K562 (cell line): ENCODE data around the gene KCNK10.

ENCODE experiments used
- ATF7 ChIP-seq: fragments of 450-650 bp; IDR thresholded peaks from 2 replicates; pipeline ENCODE4 v1.7.1; 2014; ENCODE audit warnings: mild to moderate bottlenecking, moderate library complexity
- BRF2 ChIP-seq: IDR thresholded peaks from 3 replicates; pipeline ENCODE4 v1.6.1; 2011; ENCODE audit warnings: borderline replicate concordance, mild to moderate bottlenecking; ENCODE audit not compliant: insufficient read length, insufficient read depth
- E2F6 ChIP-seq, 2 experiments: IDR thresholded peaks; 2 replicates each; pipeline ENCODE4 v1.6.1; 2011; ENCODE audit warnings: borderline replicate concordance in 1 of 2, control low read depth in 1 of 2, low read depth in 1 of 2, low read length in 1 of 2, mild to moderate bottlenecking in 1 of 2, mixed read lengths in 1 of 2, moderate library complexity in 1 of 2; ENCODE audit not compliant: insufficient read depth in 1 of 2, insufficient read length in 1 of 2, poor library complexity in 1 of 2, severe bottlenecking in 1 of 2; ENCODE audit errors: extremely low read depth in 1 of 2
- HNRNPL ChIP-seq: fragments of 200-400 bp; formaldehyde crosslinking; IDR thresholded peaks from 2 replicates; pipeline ENCODE4 v1.6.1; 2017; ENCODE audit warnings: low read depth, mild to moderate bottlenecking, low read length
- POLR2A ChIP-seq: fragments of 450-650 bp; conservative IDR thresholded peaks from 2 replicates; pipeline ENCODE4 v1.6.1; 2016
- PRMT5 ChIP-seq: sonication (generic); formaldehyde crosslinking; IDR thresholded peaks from 2 replicates; pipeline ENCODE4 v1.5.0; 2020; ENCODE audit warnings: missing genetic modification reagents
- SMARCA4 ChIP-seq: fragments of 450-650 bp; IDR thresholded peaks from 2 replicates; pipeline ENCODE4 v1.6.1; 2016
- TEAD4 ChIP-seq, 2 experiments: sonication (generic) in 1 of 2; formaldehyde crosslinking in 1 of 2; IDR thresholded peaks; 2 replicates each; pipeline versions ENCODE4 v1.6.1 to v1.8.0; 2012 to 2022; ENCODE audit warnings: borderline replicate concordance in 1 of 2, inconsistent platforms in 1 of 2, low read length in 1 of 2, mild to moderate bottlenecking in 1 of 2, missing genetic modification reagents in 1 of 2
- ZFP36 ChIP-seq: fragments of 150-350 bp; IDR thresholded peaks from 2 replicates; pipeline ENCODE4 v1.6.1; 2018; ENCODE audit warnings: low read length, low read depth; ENCODE audit not compliant: partially characterized antibody
- ZKSCAN1 ChIP-seq: fragments of 150-350 bp; IDR thresholded peaks from 2 replicates; pipeline ENCODE4 v1.6.1; 2016; ENCODE audit warnings: low read depth, low read length
- ZNF318 ChIP-seq, 2 experiments: fragments of 450-650 bp; IDR thresholded peaks; 2 replicates each; pipeline ENCODE4 v1.6.1; 2016; ENCODE audit warnings: mild to moderate bottlenecking in 2 of 2, borderline replicate concordance in 1 of 2, low read depth in 1 of 2, moderate library complexity in 1 of 2
- TF ChIP-seq, protein P1 (sequence below), 2 experiments: IDR thresholded peaks; 2 replicates each; pipeline ENCODE4 v1.6.1; 2012; ENCODE audit warnings: improper control_type of control experiment in 2 of 2, low read depth in 2 of 2, low read length in 2 of 2, borderline replicate concordance in 1 of 2

DNA sequence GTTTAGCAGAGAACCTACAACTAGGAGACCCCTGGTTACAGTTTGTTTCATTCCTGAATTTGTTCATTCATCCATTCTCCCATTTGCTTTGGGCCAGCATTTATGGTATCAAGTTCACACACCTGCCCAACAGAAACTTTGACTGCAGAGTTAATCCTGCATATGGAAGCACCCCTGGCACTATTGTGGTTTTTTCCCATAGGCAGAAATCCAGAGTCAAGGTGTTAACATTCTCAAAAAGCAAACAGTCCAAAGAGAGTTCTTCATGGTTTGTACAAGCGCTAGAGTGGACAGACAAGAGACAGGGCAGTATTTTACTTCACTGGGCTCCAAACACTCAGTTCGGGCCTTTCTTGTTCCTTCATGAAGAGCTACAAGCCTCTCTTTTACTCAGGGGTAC lies 51.9 kb downstream of the KCNK10 start:
- no peak for TF ChIP-seq ZFP36
- no peak for TF ChIP-seq ZNF318 (IDR thresholded peaks at IDR 0.05; ENCODE audit: borderline replicate concordance in 1 of 2, low read depth in 1 of 2)
- TF ChIP-seq POLR2A: no peak
- TF ChIP-seq PRMT5 (CRISPR knock-in tag): no peak
- no peak for TF ChIP-seq TEAD4 (IDR thresholded peaks at IDR 0.05; ENCODE audit: low read length)
- no peak for TF ChIP-seq TEAD4 (CRISPR knock-in tag; IDR thresholded peaks at IDR 0.05; ENCODE audit: borderline replicate concordance)
- TF ChIP-seq, protein P1, sequence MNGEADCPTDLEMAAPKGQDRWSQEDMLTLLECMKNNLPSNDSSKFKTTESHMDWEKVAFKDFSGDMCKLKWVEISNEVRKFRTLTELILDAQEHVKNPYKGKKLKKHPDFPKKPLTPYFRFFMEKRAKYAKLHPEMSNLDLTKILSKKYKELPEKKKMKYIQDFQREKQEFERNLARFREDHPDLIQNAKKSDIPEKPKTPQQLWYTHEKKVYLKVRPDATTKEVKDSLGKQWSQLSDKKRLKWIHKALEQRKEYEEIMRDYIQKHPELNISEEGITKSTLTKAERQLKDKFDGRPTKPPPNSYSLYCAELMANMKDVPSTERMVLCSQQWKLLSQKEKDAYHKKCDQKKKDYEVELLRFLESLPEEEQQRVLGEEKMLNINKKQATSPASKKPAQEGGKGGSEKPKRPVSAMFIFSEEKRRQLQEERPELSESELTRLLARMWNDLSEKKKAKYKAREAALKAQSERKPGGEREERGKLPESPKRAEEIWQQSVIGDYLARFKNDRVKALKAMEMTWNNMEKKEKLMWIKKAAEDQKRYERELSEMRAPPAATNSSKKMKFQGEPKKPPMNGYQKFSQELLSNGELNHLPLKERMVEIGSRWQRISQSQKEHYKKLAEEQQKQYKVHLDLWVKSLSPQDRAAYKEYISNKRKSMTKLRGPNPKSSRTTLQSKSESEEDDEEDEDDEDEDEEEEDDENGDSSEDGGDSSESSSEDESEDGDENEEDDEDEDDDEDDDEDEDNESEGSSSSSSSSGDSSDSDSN (IDR thresholded peaks at IDR 0.05; ENCODE audit: borderline replicate concordance in 1 of 2, low read depth in 2 of 2, low read length in 2 of 2): no peak
- no peak for TF ChIP-seq E2F6 (IDR thresholded peaks at IDR 0.05; ENCODE audit: borderline replicate concordance in 1 of 2, extremely low read depth in 1 of 2, insufficient read depth in 1 of 2, insufficient read length in 1 of 2, low read depth in 1 of 2, low read length in 1 of 2, poor library complexity in 1 of 2, severe bottlenecking in 1 of 2)
- no peak for TF ChIP-seq SMARCA4
- no peak for TF ChIP-seq HNRNPL
- TF ChIP-seq ATF7: no peak
- no peak for TF ChIP-seq ZKSCAN1
- no peak for TF ChIP-seq BRF2
